PC-3 (cell line): ENCODE results near the gene ZNF624. TPM values are rescaled to one million over a fixed set of nuclear protein-coding genes. Genes with fewer than 3 reads are reported as not detected.
"Not testable (repeated sequence)": the region's sequence is repeated elsewhere in the genome, so short reads cannot be mapped to it uniquely, and the experiment has no call there.

ENCODE experiments used
- ATAC-seq: fragments of 200-7000 bp; cut with Tn5 transposase; 2 replicates; pipeline ENCODE4 v1.9.1; 2020; ENCODE audit warnings: mild to moderate bottlenecking, moderate library complexity
- Bru-seq: library from RNA; stranded (reverse); fragments of 400-500 nt; gene quantifications from one replicate; lab custom pipeline; 2021; lab: Mats Ljungman, UMichigan
- BruChase-seq, 2 experiments: library from RNA; stranded (reverse); fragments of 400-500 nt; gene quantifications; one replicate each; lab custom pipeline; 2021; lab: Mats Ljungman, UMichigan
- BruUV-seq: library from RNA; stranded (reverse); fragments of 400-500 nt; replicated peaks from 2 replicates; lab custom pipeline; 2021; lab: Mats Ljungman, UMichigan
- CTCF ChIA-PET: fragments of 300-600 bp; sonication (Branson Sonifier 250); formaldehyde crosslinking; loops from one replicate; lab custom pipeline; 2022; ENCODE audit warnings: antibody characterized with exemption; lab: Charles Lee
- POLR2A ChIA-PET: fragments of 300-600 bp; sonication (Branson Sonifier 250); formaldehyde crosslinking; loops from one replicate; lab custom pipeline; 2022; ENCODE audit warnings: antibody characterized with exemption; ENCODE audit not compliant: unreplicated experiment; lab: Charles Lee
- DNase-seq: peaks from one replicate; pipeline ENCODE4 v3.0.0-alpha.2; 2015
- H2AFZ ChIP-seq: fragments of 300-600 bp; sonication (generic); 2 replicates; pipeline ENCODE4 v1.6.0; 2016; ENCODE audit warnings: antibody characterized with exemption, low read length
- H3F3A ChIP-seq: fragments of 300-600 bp; sonication (generic); one replicate; pipeline ENCODE4 v1.6.0; 2017; ENCODE audit warnings: antibody characterized with exemption, low read length, control low read depth, mild to moderate bottlenecking; ENCODE audit not compliant: unreplicated experiment
- H3K27ac ChIP-seq: fragments of 300-600 bp; sonication (generic); 2 replicates; pipeline ENCODE4 v1.5.1; 2016; ENCODE audit warnings: mild to moderate bottlenecking, low read length
- H3K27me3 ChIP-seq: fragments of 300-600 bp; sonication (generic); 2 replicates; pipeline ENCODE4 v1.6.1; 2016; ENCODE audit warnings: low read length, mixed read lengths
- H3K36me3 ChIP-seq: fragments of 300-600 bp; sonication (generic); 2 replicates; pipeline ENCODE4 v1.6.1; 2016; ENCODE audit warnings: low read depth, mixed run types, low read length, mixed read lengths
- H3K4me1 ChIP-seq: fragments of 300-600 bp; sonication (generic); 2 replicates; pipeline ENCODE4 v1.5.1; 2016; ENCODE audit warnings: low read length; ENCODE audit not compliant: insufficient read depth
- H3K4me2 ChIP-seq: fragments of 300-600 bp; sonication (generic); 2 replicates; pipeline ENCODE4 v1.6.0; 2016; ENCODE audit warnings: low read length
- H3K4me3 ChIP-seq: fragments of 300-600 bp; sonication (generic); 2 replicates; pipeline ENCODE4 v1.5.1; 2016; ENCODE audit warnings: mild to moderate bottlenecking, low read length, mixed read lengths
- H3K79me2 ChIP-seq: fragments of 300-600 bp; sonication (generic); 2 replicates; pipeline ENCODE4 v1.6.1; 2017; ENCODE audit warnings: low read length, mixed read lengths
- H3K9ac ChIP-seq: fragments of 300-600 bp; sonication (generic); 2 replicates; pipeline ENCODE4 v1.6.0; 2016; ENCODE audit warnings: mild to moderate bottlenecking, low read length
- H3K9me2 ChIP-seq: fragments of 300-600 bp; sonication (generic); replicated peaks from 2 replicates; pipeline ENCODE4 v1.6.1; 2016; ENCODE audit warnings: mixed run types, low read length, mixed read lengths
- H3K9me3 ChIP-seq: fragments of 300-600 bp; sonication (generic); 2 replicates; pipeline ENCODE4 v1.6.1; 2016; ENCODE audit warnings: low read length, mixed read lengths
- H4K20me1 ChIP-seq: fragments of 300-600 bp; sonication (generic); 2 replicates; pipeline ENCODE4 v1.6.1; 2016; ENCODE audit warnings: low read length, mixed read lengths
- CTCF ChIP-seq: fragments of 300-600 bp; sonication (generic); conservative IDR thresholded peaks from 2 replicates; pipeline ENCODE4 v1.5.1; 2017; ENCODE audit warnings: antibody characterized with exemption, low read depth, mild to moderate bottlenecking, low read length
- EZH2 ChIP-seq: fragments of 300-600 bp; sonication (generic); IDR thresholded peaks from one replicate; pipeline ENCODE4 v1.6.1; 2017; ENCODE audit warnings: antibody characterized with exemption, mild to moderate bottlenecking, low read length; ENCODE audit not compliant: unreplicated experiment
- EZH2phosphoT487 ChIP-seq: fragments of 300-600 bp; sonication (generic); IDR thresholded peaks from 2 replicates; pipeline ENCODE4 v1.6.1; 2018; ENCODE audit warnings: mild to moderate bottlenecking, antibody characterized with exemption, low read length, borderline replicate concordance
- intact Hi-C: fragments of 100-400 bp; cut with micrococcal nuclease; formaldehyde crosslinking; loops from 2 replicates; pipeline ENCODE4 v1.9.0; 2023
- long read RNA-seq: library from polyadenylated mRNA; unstranded; transcript quantifications from one replicate; pipeline ENCODE4 v2.0.0, GENCODE V29; 2021; ENCODE audit not compliant: unreplicated experiment
- total RNA-seq: library from RNA; depleted of rRNA; stranded (reverse); fragments of >200 nt; gene quantifications from 2 replicates; pipeline ENCODE4 v1.2.3, GENCODE V29; 2014; rRNA removed

Gene ZNF624
- total RNA-seq (1.9 and 3.5 TPM in 2 replicates), Bru-seq, nascent RNA (percentile 62 among the genes with signal in this experiment), BruChase-seq, experiment 1, labeled RNA remaining after a 6-hour chase (percentile 45 among the genes with signal in this experiment), BruChase-seq, experiment 2, labeled RNA remaining after a 2-hour chase (percentile 63 among the genes with signal in this experiment)
- long read RNA-seq, full-length matches to known transcripts: 11 of 17 reads
- long read RNA-seq, partial matches to known transcripts: 1 of 17 reads
- long read RNA-seq, other reads (novel, unspliced or antisense): 5 of 17 reads

- intact Hi-C loops: no loop called here
Measured at GRCh38 chr17:16653367-16654041, at the start of gene ZNF624. Gene ZNF624, minus strand, starts transcription at chr17:16653850.

GRCh38 chr17:16697603-16698002 is 44.0 kb upstream of the ZNF624 start:
- H3K9me3 ChIP-seq, intact Hi-C loops, H3K4me1 ChIP-seq, DNase-seq, H3K27me3 ChIP-seq, H3F3A ChIP-seq, H3K9ac ChIP-seq, H3K4me3 ChIP-seq, H3K79me2 ChIP-seq, H2AFZ ChIP-seq, H3K4me2 ChIP-seq, CTCF ChIA-PET, POLR2A ChIA-PET, H4K20me1 ChIP-seq, ATAC-seq, H3K9me2 ChIP-seq, BruUV-seq, H3K36me3 ChIP-seq, H3K27ac ChIP-seq: not testable (repeated sequence)

More at GRCh38 chr17:16653367-16654041, at the start of gene ZNF624:
- peak within 1 kb of the TSS; percentile 72 for H3K4me3 ChIP-seq
- ATAC-seq: peak; percentile 93
- TF ChIP-seq EZH2 (no peak), EZH2phosphoT487 (no peak), CTCF (no peak)
- no peaks in the 10 kb centered on the region for H4K20me1 ChIP-seq
- H3K9me3 ChIP-seq: no peaks in the 10 kb centered on the region
- ChIA-PET CTCF (no interaction called here), POLR2A (no interaction called here)
- H3K27ac ChIP-seq: peak within 1 kb of the TSS; percentile 72
- peak; percentile 99 for DNase-seq
- H3K36me3 ChIP-seq: no peaks in the 10 kb centered on the region
- H3K4me1 ChIP-seq: peaks cover 15% of the 10 kb centered on the region
- H3K9ac ChIP-seq: peak within 1 kb of the TSS; percentile 89
- no peaks in the 10 kb centered on the region for H3K9me2 ChIP-seq
- H3F3A ChIP-seq: no peaks in the 10 kb centered on the region
- H3K79me2 ChIP-seq: peaks cover 5% of the 10 kb centered on the region; the same call in 1 of the 2 replicates
- H2AFZ ChIP-seq: peak within 1 kb of the TSS; percentile 86
- H3K4me2 ChIP-seq: peak within 1 kb of the TSS; percentile 90
- BruUV-seq: no TSS peak
- H3K27me3 ChIP-seq: no peaks in the 10 kb centered on the region

GRCh38 chr17:16690447-16690846 is 36.8 kb upstream of the ZNF624 start:
- H3K27me3 ChIP-seq, H3K36me3 ChIP-seq, H3K79me2 ChIP-seq, H3K9me2 ChIP-seq, H3K4me1 ChIP-seq, BruUV-seq, DNase-seq, H3K9ac ChIP-seq, intact Hi-C loops, POLR2A ChIA-PET, H2AFZ ChIP-seq, H3K4me3 ChIP-seq, H3F3A ChIP-seq, H3K9me3 ChIP-seq, H3K27ac ChIP-seq, H3K4me2 ChIP-seq, H4K20me1 ChIP-seq, CTCF ChIA-PET, ATAC-seq: not testable (repeated sequence)
